ENCODE data around the gene NR5A2.
A peak's percentile ranks its signal among the peaks of the same experiment; 100 is the strongest.

The NR5A2 gene

GRCh38 chr1:200027264-200027823 lies at the start of gene NR5A2:
Gene NR5A2, plus strand, starts transcription at chr1:200027710. Its CDS starts 138 bp downstream, at chr1:200027848.
- H3K4me3 ChIP-seq (replicated peaks; ENCODE audit: low read depth, low read length) = peak within 1 kb of the TSS; percentile 62
- TF ChIP-seq, protein P1, sequence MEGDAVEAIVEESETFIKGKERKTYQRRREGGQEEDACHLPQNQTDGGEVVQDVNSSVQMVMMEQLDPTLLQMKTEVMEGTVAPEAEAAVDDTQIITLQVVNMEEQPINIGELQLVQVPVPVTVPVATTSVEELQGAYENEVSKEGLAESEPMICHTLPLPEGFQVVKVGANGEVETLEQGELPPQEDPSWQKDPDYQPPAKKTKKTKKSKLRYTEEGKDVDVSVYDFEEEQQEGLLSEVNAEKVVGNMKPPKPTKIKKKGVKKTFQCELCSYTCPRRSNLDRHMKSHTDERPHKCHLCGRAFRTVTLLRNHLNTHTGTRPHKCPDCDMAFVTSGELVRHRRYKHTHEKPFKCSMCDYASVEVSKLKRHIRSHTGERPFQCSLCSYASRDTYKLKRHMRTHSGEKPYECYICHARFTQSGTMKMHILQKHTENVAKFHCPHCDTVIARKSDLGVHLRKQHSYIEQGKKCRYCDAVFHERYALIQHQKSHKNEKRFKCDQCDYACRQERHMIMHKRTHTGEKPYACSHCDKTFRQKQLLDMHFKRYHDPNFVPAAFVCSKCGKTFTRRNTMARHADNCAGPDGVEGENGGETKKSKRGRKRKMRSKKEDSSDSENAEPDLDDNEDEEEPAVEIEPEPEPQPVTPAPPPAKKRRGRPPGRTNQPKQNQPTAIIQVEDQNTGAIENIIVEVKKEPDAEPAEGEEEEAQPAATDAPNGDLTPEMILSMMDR (IDR thresholded peaks at IDR 0.05; ENCODE audit: low read length, missing control alignments) = no peak
- no peak for DNase-seq (ENCODE audit: low read depth)

DNA sequence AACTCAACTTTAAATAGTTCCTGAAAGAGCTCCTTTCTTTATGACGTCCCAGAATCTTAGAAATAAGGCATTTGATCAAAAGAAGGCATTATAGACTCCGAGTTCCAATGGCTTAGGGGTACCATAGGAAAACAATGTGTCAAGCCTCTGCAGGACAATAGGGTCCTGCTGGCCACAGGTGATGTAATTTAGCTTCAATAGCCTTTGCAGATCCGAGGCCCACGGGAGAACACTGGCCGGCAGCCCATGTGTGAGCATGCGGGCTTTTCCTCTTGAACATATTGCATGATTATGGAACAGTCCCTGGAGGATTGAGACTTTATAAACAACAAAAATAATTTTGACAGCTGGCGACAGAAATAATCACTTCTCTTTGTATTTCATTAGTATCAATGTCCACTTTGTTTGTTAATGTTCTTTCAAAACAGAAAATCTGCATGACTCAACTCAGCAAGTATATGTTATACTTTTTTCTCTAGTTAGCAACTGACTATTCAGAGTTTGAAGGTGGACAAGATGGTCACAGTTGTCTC lies 49.0 kb upstream of the NR5A2 start:
- TF ChIP-seq, protein P1 (IDR thresholded peaks at IDR 0.05; ENCODE audit: low read length, missing control alignments) = no peak
- DNase-seq (ENCODE audit: low read depth) = peak; percentile 32
- no peak overlapping the region for H3K4me3 ChIP-seq (replicated peaks; ENCODE audit: low read depth, low read length)

GRCh38 chr1:199979071-199979470 lies 48.4 kb upstream of the NR5A2 start:
- no peak for DNase-seq (ENCODE audit: low read depth)
- H3K4me3 ChIP-seq (replicated peaks; ENCODE audit: low read depth, low read length) = no peak overlapping the region
- TF ChIP-seq, protein P1 (IDR thresholded peaks at IDR 0.05; ENCODE audit: low read length, missing control alignments) = no peak

GRCh38 chr1:199981584-199981983 lies 45.9 kb upstream of the NR5A2 start:
- no peak overlapping the region for H3K4me3 ChIP-seq (replicated peaks; ENCODE audit: low read depth, low read length)
- no peak for DNase-seq (ENCODE audit: low read depth)
- TF ChIP-seq, protein P1 (IDR thresholded peaks at IDR 0.05; ENCODE audit: low read length, missing control alignments) = no peak

DNA sequence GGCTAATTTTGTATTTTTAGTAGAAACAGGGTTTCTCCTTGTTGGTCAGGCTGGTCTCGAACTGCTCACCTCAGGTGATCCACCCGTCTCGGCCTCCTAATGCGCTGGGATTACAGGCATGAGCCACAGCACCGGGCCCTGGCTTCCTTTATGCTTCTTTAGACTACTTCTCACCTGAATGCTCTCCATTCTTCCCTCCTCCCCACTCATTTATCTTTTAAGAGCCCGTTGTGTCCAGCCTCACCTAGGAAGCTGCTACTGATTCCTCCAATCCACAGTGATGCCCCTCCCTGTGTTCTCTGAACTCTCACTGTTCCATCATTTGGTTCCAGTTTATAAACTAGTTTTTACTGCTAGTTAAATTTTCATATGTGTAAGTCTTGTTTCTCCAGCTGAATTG lies 44.9 kb upstream of the NR5A2 start:
- no peak overlapping the region for H3K4me3 ChIP-seq (replicated peaks; ENCODE audit: low read depth, low read length)
- DNase-seq (ENCODE audit: low read depth) = no peak
- TF ChIP-seq, protein P1 (IDR thresholded peaks at IDR 0.05; ENCODE audit: low read length, missing control alignments) = no peak

- TF ChIP-seq, protein P1 (IDR thresholded peaks at IDR 0.05; ENCODE audit: low read length, missing control alignments) = no peak
- no peak overlapping the region for H3K4me3 ChIP-seq (replicated peaks; ENCODE audit: low read depth, low read length)
- DNase-seq (ENCODE audit: low read depth) = no peak
These were observed 44.0 kb upstream of the NR5A2 start for GRCh38 chr1:199983531-199983930.

Data from fibroblast of pulmonary artery (primary cell).